WTC11 (cell line): Measurements from ENCODE around the gene PCSK4. TPM values are rescaled to one million over a fixed set of nuclear protein-coding genes. Genes with fewer than 3 reads are reported as not detected.
A peak's percentile ranks its signal among the peaks of the same experiment; 100 is the strongest.

Source experiments
- ATAC-seq: fragments of 200-7000 bp; cut with Tn5 transposase; 2 replicates; pipeline ENCODE4 v1.10.0; 2021; ENCODE audit warnings: mild to moderate bottlenecking, moderate library complexity
- CTCF ChIA-PET: fragments of 300-600 bp; sonication (Branson Sonifier 250); formaldehyde crosslinking; loops from one replicate; lab custom pipeline; 2021; ENCODE audit warnings: antibody characterized with exemption; lab: Charles Lee
- POLR2A ChIA-PET: fragments of 350-600 bp; sonication (Branson Sonifier 250); formaldehyde crosslinking; loops from one replicate; lab custom pipeline; 2021; ENCODE audit warnings: antibody characterized with exemption; lab: Charles Lee
- DNase-seq: peaks from one replicate; pipeline ENCODE4 v3.0.0; 2021; ENCODE audit warnings: low spot score
- H3K27ac Mint-ChIP-seq: 2 replicates; pipeline ENCODE4 v1.8.0; 2021; ENCODE audit warnings: mixed read lengths
- H3K27me3 Mint-ChIP-seq: 2 replicates; pipeline ENCODE4 v1.8.0; 2021; ENCODE audit warnings: low read depth, mild to moderate bottlenecking, moderate library complexity, mixed read lengths
- H3K36me3 Mint-ChIP-seq: 2 replicates; pipeline ENCODE4 v1.8.0; 2021; ENCODE audit warnings: mixed read lengths
- H3K4me1 Mint-ChIP-seq: 2 replicates; pipeline ENCODE4 v1.8.0; 2022; ENCODE audit warnings: mixed read lengths
- H3K4me3 Mint-ChIP-seq: 2 replicates; pipeline ENCODE4 v1.8.0; 2021; ENCODE audit warnings: mild to moderate bottlenecking, moderate library complexity, mixed read lengths
- H3K9me3 Mint-ChIP-seq: 2 replicates; pipeline ENCODE4 v1.8.0; 2021; ENCODE audit warnings: mixed read lengths
- CREM ChIP-seq: sonication (generic); formaldehyde crosslinking; IDR thresholded peaks from 2 replicates; pipeline ENCODE4 v1.8.1; 2022; ENCODE audit warnings: mild to moderate bottlenecking, missing genetic modification reagents, moderate library complexity
- ELF4 ChIP-seq: sonication (generic); formaldehyde crosslinking; IDR thresholded peaks from 2 replicates; pipeline ENCODE4 v1.8.1; 2022; ENCODE audit warnings: low read depth, mild to moderate bottlenecking, moderate library complexity, missing genetic modification reagents
- ESRRA ChIP-seq: sonication (generic); formaldehyde crosslinking; IDR thresholded peaks from 2 replicates; pipeline ENCODE4 v1.8.1; 2022; ENCODE audit warnings: mild to moderate bottlenecking, missing genetic modification reagents, borderline replicate concordance
- FOXK1 ChIP-seq: sonication (generic); formaldehyde crosslinking; IDR thresholded peaks from 2 replicates; pipeline ENCODE4 v1.8.0; 2022; ENCODE audit warnings: mild to moderate bottlenecking, moderate library complexity, missing genetic modification reagents
- IRF2 ChIP-seq: sonication (generic); formaldehyde crosslinking; IDR thresholded peaks from 2 replicates; pipeline ENCODE4 v1.8.0; 2022; ENCODE audit warnings: low read depth, missing genetic modification reagents, borderline replicate concordance
- JAZF1 ChIP-seq: fragments of 250-450 bp; sonication (Bioruptor Pico); IDR thresholded peaks from 2 replicates; pipeline ENCODE4 v1.9.0; 2021; ENCODE audit warnings: moderate library complexity, mild to moderate bottlenecking, inconsistent platforms
- MYBL2 ChIP-seq: sonication (generic); formaldehyde crosslinking; IDR thresholded peaks from 2 replicates; pipeline ENCODE4 v1.8.1; 2023; ENCODE audit warnings: mild to moderate bottlenecking, moderate library complexity, missing genetic modification reagents
- SMAD3 ChIP-seq: sonication (generic); formaldehyde crosslinking; IDR thresholded peaks from 2 replicates; pipeline ENCODE4 v1.8.0; 2022; ENCODE audit warnings: missing genetic modification reagents, mild to moderate bottlenecking, borderline replicate concordance
- SMAD4 ChIP-seq: sonication (generic); formaldehyde crosslinking; IDR thresholded peaks from 2 replicates; pipeline ENCODE4 v1.8.0; 2022; ENCODE audit warnings: mild to moderate bottlenecking, missing genetic modification reagents
- SP1 ChIP-seq: sonication (generic); formaldehyde crosslinking; conservative IDR thresholded peaks from 2 replicates; pipeline ENCODE4 v1.8.1; 2022; ENCODE audit warnings: missing genetic modification reagents
- TCF7 ChIP-seq: sonication (generic); formaldehyde crosslinking; IDR thresholded peaks from 2 replicates; pipeline ENCODE4 v1.8.0; 2022; ENCODE audit warnings: mild to moderate bottlenecking, low read depth, missing genetic modification reagents, moderate library complexity
- TEAD1 ChIP-seq: sonication (generic); formaldehyde crosslinking; IDR thresholded peaks from 2 replicates; pipeline ENCODE4 v1.8.0; 2022; ENCODE audit warnings: mild to moderate bottlenecking, missing genetic modification reagents
- ZBTB21 ChIP-seq: sonication (generic); formaldehyde crosslinking; IDR thresholded peaks from 2 replicates; pipeline ENCODE4 v1.8.1; 2023; ENCODE audit warnings: mild to moderate bottlenecking, missing genetic modification reagents, borderline replicate concordance
- ZNF219 ChIP-seq: sonication (generic); formaldehyde crosslinking; IDR thresholded peaks from 2 replicates; pipeline ENCODE4 v1.8.0; 2023; ENCODE audit warnings: missing genetic modification reagents, mild to moderate bottlenecking, borderline replicate concordance
- ZNF232 ChIP-seq: sonication (generic); formaldehyde crosslinking; IDR thresholded peaks from 2 replicates; pipeline ENCODE4 v1.8.0; 2022; ENCODE audit warnings: mild to moderate bottlenecking, missing genetic modification reagents
- ZNF317 ChIP-seq: sonication (generic); formaldehyde crosslinking; IDR thresholded peaks from 2 replicates; pipeline ENCODE4 v1.8.1; 2023; ENCODE audit warnings: low read depth, mild to moderate bottlenecking, moderate library complexity, missing genetic modification reagents, borderline replicate concordance
- ZNF671 ChIP-seq: fragments of 250-450 bp; sonication (Bioruptor Pico); IDR thresholded peaks from 2 replicates; pipeline ENCODE4 v1.8.0; 2021; ENCODE audit warnings: mild to moderate bottlenecking
- total RNA-seq: library from RNA; stranded (reverse); gene quantifications from 3 replicates; pipeline ENCODE4 v1.2.3, GENCODE V29; 2021
- TF ChIP-seq, protein P1 (sequence below): sonication (generic); formaldehyde crosslinking; IDR thresholded peaks from 2 replicates; pipeline ENCODE4 v1.8.0; 2023; ENCODE audit warnings: mild to moderate bottlenecking, missing genetic modification reagents
- TF ChIP-seq, protein P2 (sequence below): sonication (generic); formaldehyde crosslinking; conservative IDR thresholded peaks from 2 replicates; pipeline ENCODE4 v1.8.1; 2022; ENCODE audit warnings: mild to moderate bottlenecking, missing genetic modification reagents
- TF ChIP-seq, protein P3 (sequence below): sonication (generic); formaldehyde crosslinking; IDR thresholded peaks from 2 replicates; pipeline ENCODE4 v1.8.1; 2022; ENCODE audit warnings: missing genetic modification reagents, borderline replicate concordance
- TF ChIP-seq, protein P4 (sequence below): sonication (generic); formaldehyde crosslinking; IDR thresholded peaks from 2 replicates; pipeline ENCODE4 v1.8.0; 2023; ENCODE audit warnings: missing genetic modification reagents, mild to moderate bottlenecking, borderline replicate concordance
- TF ChIP-seq, protein P5 (sequence below): sonication (generic); formaldehyde crosslinking; IDR thresholded peaks from 2 replicates; pipeline ENCODE4 v1.8.0; 2022; ENCODE audit warnings: mild to moderate bottlenecking, missing genetic modification reagents

PCSK4 gene
- total RNA-seq, 1 experiment from 2014 or later: 22.4 TPM

DNA sequence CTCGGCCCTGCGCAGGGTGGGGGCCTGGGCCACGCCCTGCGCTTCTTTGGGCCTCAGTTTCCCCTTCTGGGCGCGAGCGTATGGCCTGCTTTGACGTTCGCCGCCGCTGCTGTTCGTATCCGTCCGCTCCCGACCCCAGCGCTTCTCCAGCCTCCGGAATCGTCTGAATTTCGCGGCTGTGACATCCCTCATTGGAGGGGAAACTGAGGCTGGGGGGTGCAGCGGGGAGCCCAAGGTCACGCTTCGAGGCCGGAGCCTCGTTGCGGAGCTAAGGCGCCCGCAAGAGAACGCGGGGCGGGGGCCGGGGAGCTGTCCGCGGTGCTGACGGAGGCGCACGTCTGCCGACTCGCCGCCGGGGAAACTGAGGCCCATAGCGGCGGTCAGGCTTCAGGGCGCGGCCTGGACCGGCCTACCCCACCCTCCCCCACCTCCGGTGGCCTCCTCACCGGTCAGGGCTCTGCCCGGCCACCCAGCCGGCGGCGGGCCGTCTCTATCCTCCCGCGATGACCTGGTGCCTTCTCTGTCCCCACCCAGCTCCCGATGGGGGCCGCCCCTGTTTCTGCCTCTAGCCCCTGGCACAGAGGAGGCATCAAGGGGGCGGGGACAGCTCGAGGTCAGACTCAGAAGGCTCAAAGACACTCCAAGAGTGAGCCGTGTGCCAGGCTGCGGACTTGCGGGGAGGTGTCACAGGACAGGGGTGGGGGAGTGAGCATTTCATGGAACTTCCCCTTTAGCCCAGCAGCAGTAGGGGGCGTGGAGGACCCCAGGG, 43.3 kb downstream of the PCSK4 start:
- CTCF ChIA-PET: interaction anchor here (1.0 to 1.3 kb wide), 5 partner anchors 9 to 180 kb away, joined by 3 to 9 read pairs (median 4); partner anchors contain the start of gene CIRBP
- H3K36me3 Mint-ChIP-seq: peaks cover 8% of the 10 kb centered on the region
- H3K4me3 Mint-ChIP-seq: peak overlapping the region; percentile 55
- no peak overlapping the region for H3K27ac Mint-ChIP-seq
- ATAC-seq (no peak), DNase-seq (peak; percentile 58)
- H3K4me1 Mint-ChIP-seq: peaks cover 9% of the 10 kb centered on the region; the same call in 1 of the 2 replicates
- peaks cover 54% of the 10 kb centered on the region for H3K27me3 Mint-ChIP-seq
- no peaks in the 10 kb centered on the region for H3K9me3 Mint-ChIP-seq
- POLR2A ChIA-PET: interaction anchor here (0.6 kb wide), 1 partner anchor 9 kb away, joined by 3 read pairs; no protein-coding TSS in a partner anchor
- peak; percentile 91; the same call in 1 of the 2 replicates for TF ChIP-seq ESRRA (CRISPR knock-in tag)
- TF ChIP-seq, protein P1, sequence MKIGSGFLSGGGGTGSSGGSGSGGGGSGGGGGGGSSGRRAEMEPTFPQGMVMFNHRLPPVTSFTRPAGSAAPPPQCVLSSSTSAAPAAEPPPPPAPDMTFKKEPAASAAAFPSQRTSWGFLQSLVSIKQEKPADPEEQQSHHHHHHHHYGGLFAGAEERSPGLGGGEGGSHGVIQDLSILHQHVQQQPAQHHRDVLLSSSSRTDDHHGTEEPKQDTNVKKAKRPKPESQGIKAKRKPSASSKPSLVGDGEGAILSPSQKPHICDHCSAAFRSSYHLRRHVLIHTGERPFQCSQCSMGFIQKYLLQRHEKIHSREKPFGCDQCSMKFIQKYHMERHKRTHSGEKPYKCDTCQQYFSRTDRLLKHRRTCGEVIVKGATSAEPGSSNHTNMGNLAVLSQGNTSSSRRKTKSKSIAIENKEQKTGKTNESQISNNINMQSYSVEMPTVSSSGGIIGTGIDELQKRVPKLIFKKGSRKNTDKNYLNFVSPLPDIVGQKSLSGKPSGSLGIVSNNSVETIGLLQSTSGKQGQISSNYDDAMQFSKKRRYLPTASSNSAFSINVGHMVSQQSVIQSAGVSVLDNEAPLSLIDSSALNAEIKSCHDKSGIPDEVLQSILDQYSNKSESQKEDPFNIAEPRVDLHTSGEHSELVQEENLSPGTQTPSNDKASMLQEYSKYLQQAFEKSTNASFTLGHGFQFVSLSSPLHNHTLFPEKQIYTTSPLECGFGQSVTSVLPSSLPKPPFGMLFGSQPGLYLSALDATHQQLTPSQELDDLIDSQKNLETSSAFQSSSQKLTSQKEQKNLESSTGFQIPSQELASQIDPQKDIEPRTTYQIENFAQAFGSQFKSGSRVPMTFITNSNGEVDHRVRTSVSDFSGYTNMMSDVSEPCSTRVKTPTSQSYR: peak; percentile 70; the same call in 1 of the 2 replicates
- peak; percentile 88; the same call in 1 of the 2 replicates for TF ChIP-seq MYBL2
- TF ChIP-seq, protein P2, sequence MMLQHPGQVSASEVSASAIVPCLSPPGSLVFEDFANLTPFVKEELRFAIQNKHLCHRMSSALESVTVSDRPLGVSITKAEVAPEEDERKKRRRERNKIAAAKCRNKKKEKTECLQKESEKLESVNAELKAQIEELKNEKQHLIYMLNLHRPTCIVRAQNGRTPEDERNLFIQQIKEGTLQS (CRISPR knock-in tag): no peak
- peak; percentile 50 for TF ChIP-seq SP1 (CRISPR knock-in tag)
- peak; percentile 85 for TF ChIP-seq ZBTB21 (CRISPR knock-in tag)
- TF ChIP-seq, protein P3, sequence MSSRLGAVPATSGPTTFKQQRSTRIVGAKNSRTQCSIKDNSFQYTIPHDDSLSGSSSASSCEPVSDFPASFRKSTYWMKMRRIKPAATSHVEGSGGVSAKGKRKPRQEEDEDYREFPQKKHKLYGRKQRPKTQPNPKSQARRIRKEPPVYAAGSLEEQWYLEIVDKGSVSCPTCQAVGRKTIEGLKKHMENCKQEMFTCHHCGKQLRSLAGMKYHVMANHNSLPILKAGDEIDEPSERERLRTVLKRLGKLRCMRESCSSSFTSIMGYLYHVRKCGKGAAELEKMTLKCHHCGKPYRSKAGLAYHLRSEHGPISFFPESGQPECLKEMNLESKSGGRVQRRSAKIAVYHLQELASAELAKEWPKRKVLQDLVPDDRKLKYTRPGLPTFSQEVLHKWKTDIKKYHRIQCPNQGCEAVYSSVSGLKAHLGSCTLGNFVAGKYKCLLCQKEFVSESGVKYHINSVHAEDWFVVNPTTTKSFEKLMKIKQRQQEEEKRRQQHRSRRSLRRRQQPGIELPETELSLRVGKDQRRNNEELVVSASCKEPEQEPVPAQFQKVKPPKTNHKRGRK (CRISPR knock-in tag): no peak
- TF ChIP-seq TEAD1 (CRISPR knock-in tag): peak; percentile 89
- TF ChIP-seq ZNF219: peak; percentile 79; the same call in 1 of the 2 replicates
- peak; percentile 84 for TF ChIP-seq FOXK1 (CRISPR knock-in tag)
- 0 out of 2 replicates have a peak, but pooled peaks have one; percentile 66 for TF ChIP-seq IRF2 (CRISPR knock-in tag)
- peak; percentile 87; the same call in 1 of the 2 replicates for TF ChIP-seq TCF7 (CRISPR knock-in tag)
- TF ChIP-seq, protein P4, sequence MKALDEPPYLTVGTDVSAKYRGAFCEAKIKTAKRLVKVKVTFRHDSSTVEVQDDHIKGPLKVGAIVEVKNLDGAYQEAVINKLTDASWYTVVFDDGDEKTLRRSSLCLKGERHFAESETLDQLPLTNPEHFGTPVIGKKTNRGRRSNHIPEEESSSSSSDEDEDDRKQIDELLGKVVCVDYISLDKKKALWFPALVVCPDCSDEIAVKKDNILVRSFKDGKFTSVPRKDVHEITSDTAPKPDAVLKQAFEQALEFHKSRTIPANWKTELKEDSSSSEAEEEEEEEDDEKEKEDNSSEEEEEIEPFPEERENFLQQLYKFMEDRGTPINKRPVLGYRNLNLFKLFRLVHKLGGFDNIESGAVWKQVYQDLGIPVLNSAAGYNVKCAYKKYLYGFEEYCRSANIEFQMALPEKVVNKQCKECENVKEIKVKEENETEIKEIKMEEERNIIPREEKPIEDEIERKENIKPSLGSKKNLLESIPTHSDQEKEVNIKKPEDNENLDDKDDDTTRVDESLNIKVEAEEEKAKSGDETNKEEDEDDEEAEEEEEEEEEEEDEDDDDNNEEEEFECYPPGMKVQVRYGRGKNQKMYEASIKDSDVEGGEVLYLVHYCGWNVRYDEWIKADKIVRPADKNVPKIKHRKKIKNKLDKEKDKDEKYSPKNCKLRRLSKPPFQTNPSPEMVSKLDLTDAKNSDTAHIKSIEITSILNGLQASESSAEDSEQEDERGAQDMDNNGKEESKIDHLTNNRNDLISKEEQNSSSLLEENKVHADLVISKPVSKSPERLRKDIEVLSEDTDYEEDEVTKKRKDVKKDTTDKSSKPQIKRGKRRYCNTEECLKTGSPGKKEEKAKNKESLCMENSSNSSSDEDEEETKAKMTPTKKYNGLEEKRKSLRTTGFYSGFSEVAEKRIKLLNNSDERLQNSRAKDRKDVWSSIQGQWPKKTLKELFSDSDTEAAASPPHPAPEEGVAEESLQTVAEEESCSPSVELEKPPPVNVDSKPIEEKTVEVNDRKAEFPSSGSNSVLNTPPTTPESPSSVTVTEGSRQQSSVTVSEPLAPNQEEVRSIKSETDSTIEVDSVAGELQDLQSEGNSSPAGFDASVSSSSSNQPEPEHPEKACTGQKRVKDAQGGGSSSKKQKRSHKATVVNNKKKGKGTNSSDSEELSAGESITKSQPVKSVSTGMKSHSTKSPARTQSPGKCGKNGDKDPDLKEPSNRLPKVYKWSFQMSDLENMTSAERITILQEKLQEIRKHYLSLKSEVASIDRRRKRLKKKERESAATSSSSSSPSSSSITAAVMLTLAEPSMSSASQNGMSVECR (CRISPR knock-in tag): peak; percentile 91
- peak; percentile 85; the same call in 1 of the 2 replicates for TF ChIP-seq SMAD3 (CRISPR knock-in tag)
- TF ChIP-seq CREM (CRISPR knock-in tag): 0 out of 2 replicates have a peak, but pooled peaks have one; percentile 65
- TF ChIP-seq, protein P5, sequence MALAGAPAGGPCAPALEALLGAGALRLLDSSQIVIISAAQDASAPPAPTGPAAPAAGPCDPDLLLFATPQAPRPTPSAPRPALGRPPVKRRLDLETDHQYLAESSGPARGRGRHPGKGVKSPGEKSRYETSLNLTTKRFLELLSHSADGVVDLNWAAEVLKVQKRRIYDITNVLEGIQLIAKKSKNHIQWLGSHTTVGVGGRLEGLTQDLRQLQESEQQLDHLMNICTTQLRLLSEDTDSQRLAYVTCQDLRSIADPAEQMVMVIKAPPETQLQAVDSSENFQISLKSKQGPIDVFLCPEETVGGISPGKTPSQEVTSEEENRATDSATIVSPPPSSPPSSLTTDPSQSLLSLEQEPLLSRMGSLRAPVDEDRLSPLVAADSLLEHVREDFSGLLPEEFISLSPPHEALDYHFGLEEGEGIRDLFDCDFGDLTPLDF (CRISPR knock-in tag): 0 out of 2 replicates have a peak, but pooled peaks have one; percentile 48
- peak; percentile 88 for TF ChIP-seq ELF4
- TF ChIP-seq ZNF671 (CRISPR knock-in tag): no peak
- TF ChIP-seq ZNF317 (CRISPR knock-in tag): no peak
- peak; percentile 63; the same call in 1 of the 2 replicates for TF ChIP-seq SMAD4 (CRISPR knock-in tag)
- TF ChIP-seq JAZF1 (CRISPR knock-in tag): no peak
- peak; percentile 88; the same call in 1 of the 2 replicates for TF ChIP-seq ZNF232 (CRISPR knock-in tag)
